ENCODE results near the gene MBTPS1.

Gene MBTPS1

DNA sequence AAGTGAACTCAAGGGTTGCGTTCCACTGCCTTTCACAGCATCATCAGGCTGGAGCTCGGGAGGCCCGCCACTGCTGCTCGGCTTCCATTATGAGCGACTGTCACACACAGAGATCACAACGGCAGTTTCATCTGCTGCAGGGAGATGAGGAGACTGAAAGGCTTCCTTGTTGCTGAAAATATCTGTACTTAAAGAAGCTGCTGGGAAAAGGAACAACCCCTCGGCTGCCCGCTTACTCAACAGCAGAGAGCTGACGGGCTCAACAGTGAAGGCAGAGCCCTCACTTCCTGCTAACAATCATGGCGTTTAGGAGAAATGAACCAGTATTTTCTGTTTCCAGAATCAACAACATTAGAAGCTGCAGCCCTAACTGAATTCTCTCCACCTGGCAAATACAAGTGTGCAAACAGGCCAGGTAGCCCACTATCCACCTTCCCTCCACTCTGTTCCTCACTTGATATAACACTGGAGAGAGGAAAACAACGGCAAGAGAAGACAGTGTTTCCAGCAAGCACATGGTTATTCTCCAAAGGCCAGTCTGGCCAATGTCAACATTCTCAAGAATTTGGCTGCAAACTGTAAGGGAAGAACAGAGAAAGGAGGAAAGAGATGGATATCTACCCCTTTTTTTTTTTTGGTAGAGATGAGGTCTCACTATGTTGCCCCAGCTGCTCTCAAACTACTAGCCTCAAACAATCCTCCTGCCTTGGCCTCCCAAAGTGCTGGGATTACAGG, 33.7 kb downstream of the MBTPS1 start:
- no peak for TF ChIP-seq ZFX (IDR thresholded peaks at IDR 0.05; ENCODE audit: borderline replicate concordance)
- TF ChIP-seq, protein P1, sequence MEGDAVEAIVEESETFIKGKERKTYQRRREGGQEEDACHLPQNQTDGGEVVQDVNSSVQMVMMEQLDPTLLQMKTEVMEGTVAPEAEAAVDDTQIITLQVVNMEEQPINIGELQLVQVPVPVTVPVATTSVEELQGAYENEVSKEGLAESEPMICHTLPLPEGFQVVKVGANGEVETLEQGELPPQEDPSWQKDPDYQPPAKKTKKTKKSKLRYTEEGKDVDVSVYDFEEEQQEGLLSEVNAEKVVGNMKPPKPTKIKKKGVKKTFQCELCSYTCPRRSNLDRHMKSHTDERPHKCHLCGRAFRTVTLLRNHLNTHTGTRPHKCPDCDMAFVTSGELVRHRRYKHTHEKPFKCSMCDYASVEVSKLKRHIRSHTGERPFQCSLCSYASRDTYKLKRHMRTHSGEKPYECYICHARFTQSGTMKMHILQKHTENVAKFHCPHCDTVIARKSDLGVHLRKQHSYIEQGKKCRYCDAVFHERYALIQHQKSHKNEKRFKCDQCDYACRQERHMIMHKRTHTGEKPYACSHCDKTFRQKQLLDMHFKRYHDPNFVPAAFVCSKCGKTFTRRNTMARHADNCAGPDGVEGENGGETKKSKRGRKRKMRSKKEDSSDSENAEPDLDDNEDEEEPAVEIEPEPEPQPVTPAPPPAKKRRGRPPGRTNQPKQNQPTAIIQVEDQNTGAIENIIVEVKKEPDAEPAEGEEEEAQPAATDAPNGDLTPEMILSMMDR (IDR thresholded peaks at IDR 0.05) = no peak
- no peak overlapping the region for H3K27ac ChIP-seq

DNA sequence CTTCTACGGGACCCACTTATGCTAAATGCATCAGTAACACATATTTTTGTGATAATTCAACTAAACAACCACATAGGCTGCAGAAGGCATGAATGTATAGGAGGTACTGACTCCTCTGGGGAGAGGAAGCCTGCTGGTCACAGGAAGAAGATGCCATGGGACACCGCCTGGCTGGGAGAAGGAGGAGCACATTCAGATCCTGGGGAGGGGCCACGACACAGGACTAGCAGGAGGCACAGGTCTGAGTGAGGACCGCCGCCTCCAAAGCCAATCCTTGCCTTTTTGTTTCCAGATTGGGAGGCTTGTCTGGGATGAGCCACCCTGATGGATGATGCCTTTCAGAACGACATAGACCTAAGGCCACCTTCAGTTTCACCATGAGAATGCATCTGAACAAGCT, 34.6 kb downstream of the MBTPS1 start:
- TF ChIP-seq ZFX (IDR thresholded peaks at IDR 0.05; ENCODE audit: borderline replicate concordance) = no peak
- TF ChIP-seq, protein P1 (IDR thresholded peaks at IDR 0.05) = no peak
- no peak overlapping the region for H3K27ac ChIP-seq

DNA sequence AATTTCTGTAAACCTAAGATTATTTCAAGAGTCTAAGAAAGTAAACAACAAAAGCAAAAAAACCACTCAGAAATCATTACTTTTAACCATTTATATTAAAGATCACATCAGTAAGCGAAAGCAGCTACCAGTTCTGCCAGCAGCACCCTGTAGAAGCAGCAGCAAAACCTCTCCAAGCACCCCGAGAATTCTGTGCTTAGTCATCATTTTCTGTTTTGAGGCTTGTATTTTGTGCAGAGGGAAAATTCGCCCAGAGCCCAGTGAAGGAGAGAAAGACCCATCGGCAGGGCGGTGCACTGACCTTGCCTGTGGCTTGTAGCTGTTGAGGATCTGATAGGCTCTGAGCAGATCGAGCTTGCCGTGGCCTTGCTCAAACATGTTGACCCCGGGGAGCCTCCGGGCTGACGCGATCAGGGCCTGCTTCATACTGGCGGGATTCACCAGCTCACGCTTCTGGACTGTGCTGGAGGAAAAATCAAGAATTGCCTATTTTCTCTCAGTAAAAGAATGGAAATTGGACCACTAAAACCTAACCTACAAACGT, 35.2 kb downstream of the MBTPS1 start:
- TF ChIP-seq ZFX (IDR thresholded peaks at IDR 0.05; ENCODE audit: borderline replicate concordance) = no peak
- TF ChIP-seq, protein P1 (IDR thresholded peaks at IDR 0.05) = no peak

DNA sequence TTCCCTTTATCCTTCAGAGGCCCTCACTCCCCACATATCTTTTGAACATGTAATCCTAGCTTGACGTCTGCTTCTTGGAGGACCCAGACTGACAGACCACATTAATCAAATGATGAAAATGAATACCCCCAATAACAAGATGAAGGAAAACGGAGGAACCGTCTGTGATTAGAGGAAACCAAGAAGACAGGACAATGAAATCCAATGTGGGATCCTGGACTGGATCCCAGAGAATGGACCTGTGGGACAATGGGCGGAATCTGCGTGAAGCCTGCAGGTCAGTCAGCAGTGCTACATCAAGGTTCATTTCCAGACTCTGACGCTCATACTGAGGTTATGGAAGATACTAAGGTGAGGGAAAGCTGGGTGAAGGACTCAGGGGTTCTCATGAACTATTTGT, 35.9 kb downstream of the MBTPS1 start:
- no peak for TF ChIP-seq ZFX (IDR thresholded peaks at IDR 0.05; ENCODE audit: borderline replicate concordance)
- TF ChIP-seq, protein P1 (IDR thresholded peaks at IDR 0.05) = no peak
- H3K27ac ChIP-seq = no peak overlapping the region

More for the DNA sequence above, 35.2 kb downstream of the MBTPS1 start:
- no peak overlapping the region for H3K27ac ChIP-seq

DNA sequence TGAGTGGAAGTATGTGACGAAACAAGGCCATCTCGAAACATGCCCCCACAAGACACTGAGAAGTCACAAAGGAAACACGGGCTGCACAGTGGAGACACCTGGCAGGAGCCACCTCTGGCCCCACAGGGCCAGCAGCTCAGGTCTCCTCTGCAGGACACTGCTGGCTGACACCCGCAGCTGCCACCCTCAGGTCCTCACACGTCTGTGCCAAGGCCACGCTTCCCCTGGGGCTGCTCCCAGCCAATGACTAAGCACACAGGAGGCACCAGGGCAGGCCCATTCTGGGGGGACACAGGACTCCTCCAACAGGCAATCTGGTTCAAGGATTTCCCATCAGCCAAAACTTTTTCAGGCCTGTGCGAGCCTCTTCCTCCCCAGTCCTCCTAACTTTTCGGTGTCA, 36.4 kb downstream of the MBTPS1 start:
- TF ChIP-seq, protein P1 (IDR thresholded peaks at IDR 0.05) = no peak
- no peak for TF ChIP-seq ZFX (IDR thresholded peaks at IDR 0.05; ENCODE audit: borderline replicate concordance)
- H3K27ac ChIP-seq = no peak overlapping the region

DNA sequence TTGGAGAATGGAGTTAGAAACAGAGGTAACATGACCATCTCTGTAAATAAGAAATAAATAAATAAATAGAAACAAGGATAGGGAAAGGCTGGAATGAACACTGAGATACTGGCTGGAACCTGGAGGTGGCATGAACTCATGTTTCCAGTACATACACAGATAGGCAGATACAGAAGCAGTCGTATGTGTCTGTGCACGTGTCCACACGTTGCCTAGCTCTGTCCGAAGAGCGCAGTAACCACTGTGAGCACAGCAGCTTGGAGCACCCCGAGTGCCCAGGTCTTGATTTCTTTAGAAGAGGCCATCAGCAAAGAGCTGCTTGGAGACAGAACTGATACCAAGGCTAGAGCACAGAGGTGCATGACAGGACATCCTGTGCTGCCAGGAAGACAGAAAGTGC, 37.1 kb downstream of the MBTPS1 start:
- H3K27ac ChIP-seq = no peak overlapping the region
- TF ChIP-seq ZFX (IDR thresholded peaks at IDR 0.05; ENCODE audit: borderline replicate concordance) = no peak
- TF ChIP-seq, protein P1 (IDR thresholded peaks at IDR 0.05) = no peak

DNA sequence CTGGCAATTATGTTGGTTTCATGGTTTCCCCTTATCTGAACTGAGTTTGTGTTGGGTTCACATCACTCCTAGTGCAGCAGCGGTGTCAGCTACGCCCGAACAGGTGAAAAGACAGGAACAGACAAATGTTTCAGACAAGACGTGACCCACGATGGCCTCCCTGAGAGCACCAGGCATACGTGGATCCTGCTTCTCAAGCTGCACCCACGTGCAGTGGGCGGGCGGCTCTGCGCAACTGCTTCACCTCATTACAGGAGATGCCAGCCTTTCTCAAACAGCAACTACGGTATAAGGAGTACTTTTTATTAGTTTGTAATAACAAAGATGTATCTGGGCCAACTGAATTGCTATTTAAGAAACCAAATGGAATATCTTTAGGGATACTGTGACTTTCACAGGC, 41.4 kb downstream of the MBTPS1 start:
- no peak overlapping the region for H3K27ac ChIP-seq
- TF ChIP-seq, protein P1 (IDR thresholded peaks at IDR 0.05) = no peak
- no peak for TF ChIP-seq ZFX (IDR thresholded peaks at IDR 0.05; ENCODE audit: borderline replicate concordance)

Data from 22Rv1 (cell line).